IMR-90 (cell line): ENCODE data around the gene AKT2. TPM values are rescaled to one million over a fixed set of nuclear protein-coding genes. Genes with fewer than 3 reads are reported as not detected.

Experiments
- ATAC-seq: fragments of 200-7000 bp; cut with Tn5 transposase; 2 replicates; pipeline ENCODE4 v1.9.1; 2020; ENCODE audit warnings: low read depth, mild to moderate bottlenecking, moderate library complexity
- BruUV-seq: library from RNA; stranded (reverse); fragments of 400-500 nt; replicated peaks from 2 replicates; lab custom pipeline; 2021; lab: Mats Ljungman, UMichigan
- CTCF ChIA-PET: fragments of 300-600 bp; formaldehyde crosslinking; extraction: SDS; loops from one replicate; lab custom pipeline; 2021; ENCODE audit warnings: antibody characterized with exemption; lab: Yijun Ruan, JAX
- POLR2A ChIA-PET: fragments of 300-600 bp; sonication (Branson Sonifier 250); formaldehyde crosslinking; loops from one replicate; lab custom pipeline; 2022; ENCODE audit warnings: antibody characterized with exemption; ENCODE audit not compliant: unreplicated experiment; lab: Charles Lee
- DNase-seq: peaks from one replicate; pipeline ENCODE4 v3.0.0; 2013
- H2AFZ ChIP-seq: replicated peaks from 2 replicates; pipeline ENCODE3; 2013; ENCODE audit warnings: low read length, mild to moderate bottlenecking; ENCODE audit not compliant: poor library complexity
- H2AK5ac ChIP-seq: 2 replicates; pipeline ENCODE4 v1.6.1; 2013; ENCODE audit warnings: low read depth, low read length, inconsistent platforms
- H2AK9ac ChIP-seq: replicated peaks from 2 replicates; pipeline ENCODE3; 2013; ENCODE audit warnings: mild to moderate bottlenecking, low read depth, low read length, moderate library complexity; ENCODE audit not compliant: poor library complexity
- H2BK120ac ChIP-seq: 2 replicates; pipeline ENCODE4 v1.6.1; 2013; ENCODE audit warnings: low read depth, low read length, inconsistent platforms
- H2BK15ac ChIP-seq: 3 replicates; pipeline ENCODE4 v1.6.1; 2013; ENCODE audit warnings: low read depth, low read length, inconsistent platforms
- H2BK20ac ChIP-seq: 2 replicates; pipeline ENCODE4 v1.6.1; 2013; ENCODE audit warnings: low read depth, mild to moderate bottlenecking, inconsistent platforms, low read length, moderate library complexity
- H2BK5ac ChIP-seq: 2 replicates; pipeline ENCODE4 v1.6.1; 2013; ENCODE audit warnings: mild to moderate bottlenecking, low read depth, low read length, inconsistent platforms; ENCODE audit not compliant: poor library complexity, severe bottlenecking
- H3K14ac ChIP-seq: replicated peaks from 2 replicates; pipeline ENCODE4 v1.6.1; 2013; ENCODE audit warnings: low read depth, low read length, inconsistent platforms
- H3K18ac ChIP-seq: 2 replicates; pipeline ENCODE4 v1.6.1; 2013; ENCODE audit warnings: low read depth, low read length, control low read depth
- H3K23ac ChIP-seq: 2 replicates; pipeline ENCODE4 v1.6.1; 2013; ENCODE audit warnings: low read depth, low read length, inconsistent platforms
- H3K27ac ChIP-seq: 2 replicates; pipeline ENCODE4 v1.5.1; 2013; ENCODE audit warnings: mild to moderate bottlenecking, control low read depth, low read length; ENCODE audit not compliant: insufficient read depth
- H3K27me3 ChIP-seq: 2 replicates; pipeline ENCODE4 v1.6.1; 2013; ENCODE audit warnings: low read length; ENCODE audit not compliant: control insufficient read depth, insufficient read depth
- H3K36me3 ChIP-seq: 2 replicates; pipeline ENCODE4 v1.6.1; 2013; ENCODE audit warnings: low read length, mixed read lengths; ENCODE audit not compliant: control insufficient read depth, insufficient read depth
- H3K4ac ChIP-seq: 2 replicates; pipeline ENCODE4 v1.6.1; 2013; ENCODE audit warnings: low read depth, low read length, inconsistent platforms
- H3K4me1 ChIP-seq: 2 replicates; pipeline ENCODE4 v1.6.1; 2013; ENCODE audit warnings: low read length, mixed read lengths; ENCODE audit not compliant: control insufficient read depth, insufficient read depth
- H3K4me2 ChIP-seq: 2 replicates; pipeline ENCODE4 v1.6.1; 2013; ENCODE audit warnings: low read depth, mild to moderate bottlenecking, control low read depth, low read length, moderate library complexity
- H3K4me3 ChIP-seq: 2 replicates; pipeline ENCODE4 v1.5.1; 2013; ENCODE audit warnings: low read depth, mild to moderate bottlenecking, control low read depth, low read length, moderate library complexity; ENCODE audit not compliant: insufficient read depth
- H3K56ac ChIP-seq: 2 replicates; pipeline ENCODE4 v1.6.1; 2013; ENCODE audit warnings: low read length, inconsistent platforms; ENCODE audit not compliant: insufficient read depth; ENCODE audit errors: extremely low read depth
- H3K79me1 ChIP-seq, 2 experiments: 2 replicates each; pipeline ENCODE4 v1.6.1; 2013; ENCODE audit warnings: low read length in 2 of 2, inconsistent platforms in 1 of 2, low read depth in 1 of 2
- H3K9ac ChIP-seq: 2 replicates; pipeline ENCODE4 v1.6.1; 2013; ENCODE audit warnings: low read depth, low read length, control low read depth
- H3K9me1 ChIP-seq: 2 replicates; pipeline ENCODE4 v1.6.1; 2013; ENCODE audit warnings: low read length, inconsistent platforms; ENCODE audit not compliant: insufficient read depth
- H3K9me3 ChIP-seq: 2 replicates; pipeline ENCODE4 v1.6.1; 2013; ENCODE audit warnings: low read length; ENCODE audit not compliant: control insufficient read depth, insufficient read depth
- H4K20me1 ChIP-seq: 2 replicates; pipeline ENCODE4 v1.6.1; 2013; ENCODE audit warnings: low read length, inconsistent platforms; ENCODE audit not compliant: insufficient read depth
- H4K5ac ChIP-seq: 2 replicates; pipeline ENCODE4 v1.6.1; 2013; ENCODE audit warnings: mild to moderate bottlenecking, low read depth, low read length, control low read depth
- H4K8ac ChIP-seq, 2 experiments: 2 replicates each; pipeline ENCODE4 v1.6.1; 2013; ENCODE audit warnings: low read depth in 2 of 2, low read length in 2 of 2, control low read depth in 1 of 2, inconsistent platforms in 1 of 2
- H4K91ac ChIP-seq: 2 replicates; pipeline ENCODE4 v1.6.1; 2013; ENCODE audit warnings: low read depth, low read length, inconsistent platforms; ENCODE audit not compliant: insufficient read depth
- BHLHE40 ChIP-seq: fragments of 150-350 bp; IDR thresholded peaks from 2 replicates; pipeline ENCODE4 v1.6.1; 2016; ENCODE audit warnings: mild to moderate bottlenecking, low read depth, low read length
- CEBPB ChIP-seq: IDR thresholded peaks from 2 replicates; pipeline ENCODE4 v1.6.1; 2012; ENCODE audit warnings: low read depth, low read length, improper control_type of control experiment
- CHD1 ChIP-seq: IDR thresholded peaks from 2 replicates; pipeline ENCODE4 v1.6.1; 2012; ENCODE audit warnings: low read depth, low read length, improper control_type of control experiment
- CTCF ChIP-seq: conservative IDR thresholded peaks from 2 replicates; pipeline ENCODE4 v1.5.1; 2012; ENCODE audit warnings: mild to moderate bottlenecking, low read depth, low read length, improper control_type of control experiment
- ELK1 ChIP-seq: fragments of 150-350 bp; IDR thresholded peaks from 2 replicates; pipeline ENCODE4 v1.6.1; 2016; ENCODE audit warnings: low read depth, mild to moderate bottlenecking, low read length, moderate library complexity, borderline replicate concordance
- MAZ ChIP-seq: IDR thresholded peaks from 2 replicates; pipeline ENCODE4 v1.6.1; 2012; ENCODE audit warnings: low read depth, mild to moderate bottlenecking, low read length, improper control_type of control experiment, moderate library complexity, borderline replicate concordance
- MXI1 ChIP-seq: IDR thresholded peaks from 2 replicates; pipeline ENCODE4 v1.6.1; 2012; ENCODE audit warnings: low read depth, mild to moderate bottlenecking, low read length, moderate library complexity, borderline replicate concordance
- NFE2L2 ChIP-seq: fragments of 150-350 bp; IDR thresholded peaks from 2 replicates; pipeline ENCODE4 v1.6.1; 2016; ENCODE audit warnings: low read depth, mild to moderate bottlenecking, low read length
- POLR2A ChIP-seq: IDR thresholded peaks from 2 replicates; pipeline ENCODE4 v1.6.1; 2012; ENCODE audit warnings: mild to moderate bottlenecking, low read depth, low read length
- RAD21 ChIP-seq: IDR thresholded peaks from 2 replicates; pipeline ENCODE4 v1.6.1; 2012; ENCODE audit warnings: low read length, improper control_type of control experiment
- RCOR1 ChIP-seq: IDR thresholded peaks from 2 replicates; pipeline ENCODE4 v1.6.1; 2012; ENCODE audit warnings: mild to moderate bottlenecking, low read length, improper control_type of control experiment; ENCODE audit not compliant: insufficient replicate concordance
- RFX5 ChIP-seq: IDR thresholded peaks from 2 replicates; pipeline ENCODE4 v1.8.0; 2012; ENCODE audit warnings: low read depth, mild to moderate bottlenecking, low read length, moderate library complexity
- SMC3 ChIP-seq: fragments of 150-350 bp; IDR thresholded peaks from 2 replicates; pipeline ENCODE4 v1.6.1; 2016; ENCODE audit warnings: low read depth, mild to moderate bottlenecking, antibody characterized with exemption, low read length, moderate library complexity
- USF2 ChIP-seq: fragments of 150-350 bp; IDR thresholded peaks from 2 replicates; pipeline ENCODE4 v1.6.1; 2017; ENCODE audit warnings: mild to moderate bottlenecking, antibody characterized with exemption, low read length, low read depth
- WGBS, 2 experiments: methylation state at CpG; one replicate each; pipeline versions ENCODE4 v1.1.5 to v1.1.7; 2013; ENCODE audit warnings: missing lambda C conversion rate in 2 of 2; ENCODE audit not compliant: insufficient read length in 1 of 2; ENCODE audit errors: extremely low coverage in 2 of 2; 5-methylcytosine and 5-hydroxymethylcytosine counted together
- dilution Hi-C: fragments of 300-500 bp; cut with HindIII; formaldehyde crosslinking; loops from one replicate; pipeline ENCODE4 v1.14.3; 2018; ENCODE audit warnings: low sequenced_read_pairs; ENCODE audit not compliant: unreplicated experiment
- in situ Hi-C: fragments of 300-500 bp; cut with MboI; formaldehyde crosslinking; loops from 3 replicates; pipeline ENCODE4 v1.14.3; 2019; ENCODE audit warnings: low sequenced_read_pairs, inconsistent platforms, mixed read lengths
- intact Hi-C: fragments of 100-400 bp; cut with micrococcal nuclease; formaldehyde crosslinking; loops from 2 replicates; pipeline ENCODE4 v1.10.0; 2022
- polyA plus RNA-seq, 3 experiments: library from polyadenylated mRNA; depleted of rRNA; stranded (reverse); fragments of >200 nt; gene quantifications; 2 replicates each; pipeline ENCODE4 v1.2.3, GENCODE V29; 2012; ENCODE audit warnings: low replicate concordance in 1 of 3
- total RNA-seq: library from RNA; depleted of rRNA; stranded (reverse); fragments of >200 nt; gene quantifications from 2 replicates; pipeline ENCODE4 v1.2.3, GENCODE V29; 2012

AKT2 gene
- total and polyA plus RNA-seq, 2 of the 4 experiments (the other 2 are of a cell fraction), result 61.5 to 104 TPM

GRCh38 chr19:40236366-40236765 lies 48.8 kb downstream of the AKT2 start:
- no peak overlapping the region for H2BK15ac ChIP-seq
- H3K4me1 ChIP-seq, result peaks cover 11% of the 10 kb centered on the region
- H4K20me1 ChIP-seq, result no peaks in the 10 kb centered on the region; the same call in 1 of the 2 replicates
- POLR2A ChIA-PET, result no interaction called here
- H3K23ac ChIP-seq, result no peak overlapping the region
- no peak overlapping the region for H3K9ac ChIP-seq
- no peak overlapping the region for H4K91ac ChIP-seq
- ATAC-seq, result no peak
- H2BK5ac ChIP-seq, result no peak overlapping the region
- H2BK20ac ChIP-seq, result no peak overlapping the region
- dilution Hi-C loops (no loop called here), in situ Hi-C loops (no loop called here), intact Hi-C loops (no loop called here)
- H3K79me1 ChIP-seq, result peaks cover 0 to 13% of the 10 kb centered on the region in 2 experiments; a peak in 1 of 4 replicates
- BruUV-seq, result no TSS peak
- peaks cover 11% of the 10 kb centered on the region for H3K9me1 ChIP-seq
- H4K8ac ChIP-seq, result no peak overlapping the region
- no peak overlapping the region for H2AFZ ChIP-seq
- H2AK5ac ChIP-seq, result no peak overlapping the region
- no peak overlapping the region for H4K5ac ChIP-seq
- no peak overlapping the region for H3K4me2 ChIP-seq
- H3K4ac ChIP-seq, result no peak overlapping the region
- no peak overlapping the region for H3K27ac ChIP-seq
- H3K36me3 ChIP-seq, result peaks cover 63% of the 10 kb centered on the region
- no peak overlapping the region for H2BK120ac ChIP-seq
- H2AK9ac ChIP-seq, result no peak overlapping the region
- no peak overlapping the region for H3K56ac ChIP-seq
- H3K27me3 ChIP-seq, result no peaks in the 10 kb centered on the region
- no peaks in the 10 kb centered on the region for H3K9me3 ChIP-seq
- H3K14ac ChIP-seq, result no peak overlapping the region
- no peak for DNase-seq
- H3K18ac ChIP-seq, result no peak overlapping the region
- H3K4me3 ChIP-seq, result no peak overlapping the region
- WGBS, 2 experiments, result no CpG with 5 or more reads among the region's 6 CpGs
- TF ChIP-seq MXI1 (no peak), NFE2L2 (no peak), POLR2A (no peak), RFX5 (no peak), CEBPB (no peak), ELK1 (no peak), SMC3 (no peak), CTCF (no peak), CHD1 (no peak), USF2 (no peak), BHLHE40 (no peak), RAD21 (no peak), MAZ (no peak), RCOR1 (no peak)
- CTCF ChIA-PET, result interaction anchor here (0.5 kb wide), 1 partner anchor 111 kb away, joined by 4 read pairs; no protein-coding TSS in a partner anchor
